Activated T-cell treated with anti-CD3 and anti-CD28 coated beads, Interleukin-2, amount 50 U/mL, for 72 hours (primary cell): ENCODE data around the gene CEP164. TPM values are rescaled to one million over a fixed set of nuclear protein-coding genes. Genes with fewer than 3 reads are reported as not detected.
"Not testable (repeated sequence)": the region's sequence is repeated elsewhere in the genome, so short reads cannot be mapped to it uniquely, and the experiment has no call there.

Experiments
- ATAC-seq, 2 donors: fragments of 150-1000 bp; cut with Tn5 transposase; replicated peaks in 1 of 2; 2 replicates each; pipeline ENCODE4 v1.10.0; 2021; ENCODE audit warnings: moderate library complexity in 2 of 2, mild to moderate bottlenecking in 1 of 2
- DNase-seq, 2 donors: peaks; one replicate each; pipeline ENCODE4 v3.0.0; 2021 to 2022; ENCODE audit warnings: mixed read lengths in 1 of 2
- H3K27ac Mint-ChIP-seq: one replicate; pipeline ENCODE4 v1.8.0; 2022; ENCODE audit warnings: mild to moderate bottlenecking, moderate library complexity, mixed read lengths
- H3K27me3 Mint-ChIP-seq: one replicate; pipeline ENCODE4 v1.8.0; 2022; ENCODE audit warnings: low read depth, mixed read lengths
- H3K36me3 Mint-ChIP-seq, 2 donors: one replicate each; pipeline ENCODE4 v1.8.0; 2022; ENCODE audit warnings: mixed read lengths in 2 of 2, mild to moderate bottlenecking in 1 of 2; ENCODE audit not compliant: insufficient read depth in 2 of 2
- H3K4me1 Mint-ChIP-seq: one replicate; pipeline ENCODE4 v1.8.0; 2022; ENCODE audit warnings: low read depth, mixed read lengths
- H3K4me3 Mint-ChIP-seq, 2 donors: one replicate each; pipeline ENCODE4 v1.8.0; 2022; ENCODE audit warnings: mild to moderate bottlenecking in 2 of 2, mixed read lengths in 2 of 2, moderate library complexity in 2 of 2
- H3K9me3 Mint-ChIP-seq, 2 donors: one replicate each; pipeline ENCODE4 v1.8.0; 2022; ENCODE audit warnings: mixed read lengths in 2 of 2
- total RNA-seq, 2 donors: library from RNA; stranded (reverse); gene quantifications; one replicate each; pipeline ENCODE4 v1.2.3, GENCODE V29; 2022

CEP164 gene
- total RNA-seq, 2 donors from 2014 or later, result 32.5 to 38.7 TPM

GRCh38 chr11:117441146-117441975 is 113.7 kb downstream of the CEP164 start:
- no peak for ATAC-seq
- H3K36me3 Mint-ChIP-seq, result no peaks in the 10 kb centered on the region
- H3K27me3 Mint-ChIP-seq, result peaks cover 1% of the 10 kb centered on the region
- no peaks in the 10 kb centered on the region for H3K4me1 Mint-ChIP-seq
- DNase-seq, result no peak
- no peaks in the 10 kb centered on the region for H3K9me3 Mint-ChIP-seq
- H3K4me3 Mint-ChIP-seq, result no peak overlapping the region
- no peak overlapping the region for H3K27ac Mint-ChIP-seq

- Mint-ChIP-seq H3K27ac (no peak overlapping the region), H3K27me3 (no peaks in the 10 kb centered on the region), H3K4me3 (no peak overlapping the region), H3K9me3 (no peaks in the 10 kb centered on the region), H3K4me1 (no peaks in the 10 kb centered on the region), H3K36me3 (no peaks in the 10 kb centered on the region)
- no peak for DNase-seq
- no peak for ATAC-seq
Observed at GRCh38 chr11:117442049-117442868, 114.6 kb downstream of the CEP164 start.

- no peak for DNase-seq
- ATAC-seq, result no peak
- Mint-ChIP-seq H3K36me3 (no peaks in the 10 kb centered on the region), H3K4me1 (no peaks in the 10 kb centered on the region), H3K4me3 (no peak overlapping the region), H3K9me3 (no peaks in the 10 kb centered on the region), H3K27me3 (no peaks in the 10 kb centered on the region), H3K27ac (no peak overlapping the region)
Observed at GRCh38 chr11:117442869-117443239, 115.2 kb downstream of the CEP164 start.

GRCh38 chr11:117443266-117444186 is 115.9 kb downstream of the CEP164 start:
- DNase-seq (peak; percentile 33 to 63), ATAC-seq (peak; percentile 69 to 77)
- no peaks in the 10 kb centered on the region for H3K27me3 Mint-ChIP-seq
- H3K36me3 Mint-ChIP-seq, result no peaks in the 10 kb centered on the region
- H3K27ac Mint-ChIP-seq, result no peak overlapping the region
- no peaks in the 10 kb centered on the region for H3K9me3 Mint-ChIP-seq
- no peaks in the 10 kb centered on the region for H3K4me1 Mint-ChIP-seq
- H3K4me3 Mint-ChIP-seq, result no peak overlapping the region

GRCh38 chr11:117444256-117444655 is 116.6 kb downstream of the CEP164 start:
- no peak overlapping the region for H3K27ac Mint-ChIP-seq
- H3K4me3 Mint-ChIP-seq, result no peak overlapping the region
- no peaks in the 10 kb centered on the region for H3K9me3 Mint-ChIP-seq
- H3K27me3 Mint-ChIP-seq, result no peaks in the 10 kb centered on the region
- ATAC-seq (no peak), DNase-seq (no peak)
- no peaks in the 10 kb centered on the region for H3K36me3 Mint-ChIP-seq
- no peaks in the 10 kb centered on the region for H3K4me1 Mint-ChIP-seq

GRCh38 chr11:117444711-117445658 is 117.3 kb downstream of the CEP164 start:
- ATAC-seq (no peak), DNase-seq (no peak)
- H3K4me1 Mint-ChIP-seq, result no peaks in the 10 kb centered on the region
- no peaks in the 10 kb centered on the region for H3K9me3 Mint-ChIP-seq
- no peak overlapping the region for H3K27ac Mint-ChIP-seq
- no peaks in the 10 kb centered on the region for H3K36me3 Mint-ChIP-seq
- no peak overlapping the region for H3K4me3 Mint-ChIP-seq
- H3K27me3 Mint-ChIP-seq, result no peaks in the 10 kb centered on the region

- no peak overlapping the region for H3K4me3 Mint-ChIP-seq
- H3K9me3 Mint-ChIP-seq, result peaks cover 4 to 6% of the 10 kb centered on the region in 2 donors
- no peak overlapping the region for H3K27ac Mint-ChIP-seq
- peaks cover 4% of the 10 kb centered on the region for H3K27me3 Mint-ChIP-seq
- H3K4me1 Mint-ChIP-seq, result no peaks in the 10 kb centered on the region
- H3K36me3 Mint-ChIP-seq, result peaks cover 3 to 4% of the 10 kb centered on the region in 2 donors
- ATAC-seq (no peak), DNase-seq (no peak)
Observed at GRCh38 chr11:117449111-117449693, 121.5 kb downstream of the CEP164 start.

GRCh38 chr11:117453886-117454563 is 126.4 kb downstream of the CEP164 start:
- no peak for ATAC-seq
- Mint-ChIP-seq H3K36me3 (peaks cover 9 to 12% of the 10 kb centered on the region in 2 donors), H3K27me3 (peaks cover 10% of the 10 kb centered on the region), H3K9me3 (peaks cover 6 to 12% of the 10 kb centered on the region in 2 donors), H3K4me1 (peaks cover 22% of the 10 kb centered on the region), H3K4me3 (no peak overlapping the region), H3K27ac (no peak overlapping the region)
- DNase-seq, result no peak

- Mint-ChIP-seq H3K27me3 (peaks cover 10% of the 10 kb centered on the region), H3K4me1 (peaks cover 24% of the 10 kb centered on the region), H3K27ac (no peak overlapping the region), H3K4me3 (no peak overlapping the region), H3K36me3 (peaks cover 9 to 12% of the 10 kb centered on the region in 2 donors), H3K9me3 (peaks cover 6 to 12% of the 10 kb centered on the region in 2 donors)
- no peak for DNase-seq
- ATAC-seq, result no peak
Observed at GRCh38 chr11:117454564-117454917, 126.9 kb downstream of the CEP164 start.

- ATAC-seq (peak; percentile 94 to 95), DNase-seq (peak; percentile 70 to 71)
- Mint-ChIP-seq H3K27ac (peak overlapping the region; percentile 88), H3K36me3 (peaks cover 9 to 12% of the 10 kb centered on the region in 2 donors), H3K27me3 (peaks cover 10% of the 10 kb centered on the region), H3K9me3 (peaks cover 6 to 12% of the 10 kb centered on the region in 2 donors), H3K4me1 (peaks cover 24% of the 10 kb centered on the region), H3K4me3 (peak overlapping the region; percentile 10 to 74)
Observed at GRCh38 chr11:117456027-117456720, 128.5 kb downstream of the CEP164 start.

GRCh38 chr11:117456721-117457029 is 129.0 kb downstream of the CEP164 start:
- not testable (repeated sequence) for H3K27ac Mint-ChIP-seq, ATAC-seq, DNase-seq
- H3K36me3 Mint-ChIP-seq, result peaks cover 9 to 12% of the 10 kb centered on the region in 2 donors
- peaks cover 6 to 12% of the 10 kb centered on the region in 2 donors for H3K9me3 Mint-ChIP-seq
- peaks cover 10% of the 10 kb centered on the region for H3K27me3 Mint-ChIP-seq
- peak overlapping the region in 1 of 2 donors; percentile 74 for H3K4me3 Mint-ChIP-seq
- H3K4me1 Mint-ChIP-seq, result peaks cover 24% of the 10 kb centered on the region
